CD4-positive, alpha-beta T cell (primary cell): ENCODE results near the gene INPPL1. TPM values are rescaled to one million over a fixed set of nuclear protein-coding genes. Genes with fewer than 3 reads are reported as not detected.

Experiments
- ATAC-seq: fragments of 200-7000 bp; cut with Tn5 transposase; one replicate; pipeline ENCODE4 v1.10.0; 2022; ENCODE audit warnings: mild to moderate bottlenecking; ENCODE audit not compliant: poor library complexity
- CTCF ChIA-PET: fragments of 350-600 bp; sonication (Branson Sonifier 250); formaldehyde crosslinking; loops from one replicate; lab custom pipeline; 2021; ENCODE audit warnings: antibody characterized with exemption, inconsistent platforms; lab: Charles Lee
- POLR2A ChIA-PET: fragments of 350-600 bp; sonication (Branson Sonifier 250); formaldehyde crosslinking; loops from one replicate; lab custom pipeline; 2021; ENCODE audit warnings: antibody characterized with exemption, inconsistent platforms; lab: Charles Lee
- DNase-seq, 14 experiments: peaks; one replicate each; pipeline ENCODE4 v3.0.0-alpha.2; 2013 to 2020; ENCODE audit warnings: mixed read lengths in 2 of 14
- H3K27ac ChIP-seq, 2 donors: one replicate each; pipeline versions ENCODE4 v1.5.1 to v1.7.0; 2013; ENCODE audit warnings: low read length in 2 of 2, low read depth in 1 of 2, mild to moderate bottlenecking in 1 of 2
- H3K27me3 ChIP-seq, 2 experiments: 1 replicate in 1 of 2; 2 replicates in 1 of 2; pipeline versions ENCODE4 v1.6.1 to v1.7.0; 2013; ENCODE audit warnings: low read length in 2 of 2, control low read depth in 1 of 2, mild to moderate bottlenecking in 1 of 2, moderate library complexity in 1 of 2; ENCODE audit not compliant: insufficient read depth in 2 of 2, control insufficient read depth in 1 of 2
- H3K36me3 ChIP-seq: one replicate; pipeline ENCODE4 v1.6.1; 2013; ENCODE audit warnings: low read length, control low read depth; ENCODE audit not compliant: insufficient read depth
- H3K4me1 ChIP-seq: one replicate; pipeline ENCODE4 v1.6.1; 2013; ENCODE audit warnings: low read length, control low read depth; ENCODE audit not compliant: insufficient read depth
- H3K4me3 ChIP-seq: one replicate; pipeline ENCODE4 v1.5.1; 2013; ENCODE audit warnings: mild to moderate bottlenecking, low read length, moderate library complexity
- H3K9me3 ChIP-seq, 2 experiments: 1 replicate in 1 of 2; 2 replicates in 1 of 2; pipeline versions ENCODE4 v1.6.1 to v1.7.0; 2013; ENCODE audit warnings: low read length in 2 of 2, mild to moderate bottlenecking in 2 of 2, control low read depth in 1 of 2, moderate library complexity in 1 of 2; ENCODE audit not compliant: control insufficient read depth in 1 of 2, insufficient read depth in 1 of 2
- H3K27ac Mint-ChIP-seq: one replicate; pipeline ENCODE4 v1.8.0; 2020; ENCODE audit warnings: mixed read lengths
- H3K27me3 Mint-ChIP-seq: one replicate; pipeline ENCODE4 v1.8.0; 2021; ENCODE audit warnings: mixed read lengths
- H3K36me3 Mint-ChIP-seq: one replicate; pipeline ENCODE4 v1.8.0; 2021; ENCODE audit warnings: low read depth, mixed read lengths
- H3K4me1 Mint-ChIP-seq: one replicate; pipeline ENCODE4 v1.8.0; 2021; ENCODE audit warnings: low read depth, mixed read lengths
- H3K4me3 Mint-ChIP-seq: one replicate; pipeline ENCODE4 v1.8.0; 2020; ENCODE audit warnings: mild to moderate bottlenecking, mixed read lengths
- H3K9me3 Mint-ChIP-seq: one replicate; pipeline ENCODE4 v1.8.0; 2020; ENCODE audit warnings: mixed read lengths
- CTCF ChIP-seq: fragments of 200-600 bp; IDR thresholded peaks from one replicate; pipeline ENCODE4 v1.8.0; 2022; ENCODE audit warnings: antibody characterized with exemption, mild to moderate bottlenecking
- intact Hi-C, 2 experiments: fragments of 100-400 bp; cut with DNase I in 1 of 2; cut with micrococcal nuclease in 1 of 2; formaldehyde crosslinking; loops; one replicate each; pipeline versions ENCODE4 v1.15.1 to v1.9.0; 2023 to 2025; cut with DNase I, micrococcal nuclease
- total RNA-seq, 174 experiments: library from RNA in 2 of 174; stranded (reverse) in 2 of 174; gene quantifications; one replicate each; pipeline ENCODE4 v1.2.3 and lab custom pipeline; 2021 to 2026

INPPL1 gene
- total RNA-seq, 2 experiments from 2014 or later = 124 to 128 TPM

DNA sequence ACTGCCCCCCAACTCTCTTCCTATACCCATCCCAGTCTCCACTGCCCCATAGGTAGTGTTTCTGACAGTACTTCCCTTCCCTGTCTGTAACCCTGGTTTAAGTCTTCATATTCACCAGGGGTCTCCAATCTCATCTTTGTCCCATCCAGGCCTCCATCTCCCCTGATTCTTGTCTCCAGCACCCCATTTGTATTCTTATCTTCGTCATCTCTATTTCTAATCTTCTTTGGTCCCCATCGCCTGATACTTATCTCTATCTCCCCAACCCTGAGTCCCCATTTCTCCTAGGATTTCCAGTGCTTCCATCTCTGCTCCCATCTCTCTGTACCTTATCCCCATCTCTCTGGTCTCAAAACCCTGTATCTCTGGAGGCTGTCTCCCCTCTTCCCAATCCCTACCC lies 17.6 kb downstream of the INPPL1 start:
- H3K4me1 Mint-ChIP-seq = peaks cover 35% of the 10 kb centered on the region
- no peak overlapping the region for H3K4me3 ChIP-seq
- no peaks in the 10 kb centered on the region for H3K9me3 Mint-ChIP-seq
- H3K27me3 Mint-ChIP-seq = peaks cover 45% of the 10 kb centered on the region
- H3K36me3 Mint-ChIP-seq = peaks cover 5% of the 10 kb centered on the region
- peaks cover 59 to 76% of the 10 kb centered on the region in 2 experiments for H3K27me3 ChIP-seq
- CTCF ChIA-PET = no interaction called here
- H3K36me3 ChIP-seq = peaks cover 12% of the 10 kb centered on the region
- peaks cover 32% of the 10 kb centered on the region for H3K4me1 ChIP-seq
- no peak overlapping the region for H3K27ac ChIP-seq
- POLR2A ChIA-PET = no interaction called here
- TF ChIP-seq CTCF = no peak
- intact Hi-C loops = no loop called here
- ATAC-seq (no peak), DNase-seq (no peak)
- peak overlapping the region; percentile 31 for H3K4me3 Mint-ChIP-seq
- no peak overlapping the region for H3K27ac Mint-ChIP-seq
- peaks cover 0 to 26% of the 10 kb centered on the region in 2 experiments for H3K9me3 ChIP-seq

DNA sequence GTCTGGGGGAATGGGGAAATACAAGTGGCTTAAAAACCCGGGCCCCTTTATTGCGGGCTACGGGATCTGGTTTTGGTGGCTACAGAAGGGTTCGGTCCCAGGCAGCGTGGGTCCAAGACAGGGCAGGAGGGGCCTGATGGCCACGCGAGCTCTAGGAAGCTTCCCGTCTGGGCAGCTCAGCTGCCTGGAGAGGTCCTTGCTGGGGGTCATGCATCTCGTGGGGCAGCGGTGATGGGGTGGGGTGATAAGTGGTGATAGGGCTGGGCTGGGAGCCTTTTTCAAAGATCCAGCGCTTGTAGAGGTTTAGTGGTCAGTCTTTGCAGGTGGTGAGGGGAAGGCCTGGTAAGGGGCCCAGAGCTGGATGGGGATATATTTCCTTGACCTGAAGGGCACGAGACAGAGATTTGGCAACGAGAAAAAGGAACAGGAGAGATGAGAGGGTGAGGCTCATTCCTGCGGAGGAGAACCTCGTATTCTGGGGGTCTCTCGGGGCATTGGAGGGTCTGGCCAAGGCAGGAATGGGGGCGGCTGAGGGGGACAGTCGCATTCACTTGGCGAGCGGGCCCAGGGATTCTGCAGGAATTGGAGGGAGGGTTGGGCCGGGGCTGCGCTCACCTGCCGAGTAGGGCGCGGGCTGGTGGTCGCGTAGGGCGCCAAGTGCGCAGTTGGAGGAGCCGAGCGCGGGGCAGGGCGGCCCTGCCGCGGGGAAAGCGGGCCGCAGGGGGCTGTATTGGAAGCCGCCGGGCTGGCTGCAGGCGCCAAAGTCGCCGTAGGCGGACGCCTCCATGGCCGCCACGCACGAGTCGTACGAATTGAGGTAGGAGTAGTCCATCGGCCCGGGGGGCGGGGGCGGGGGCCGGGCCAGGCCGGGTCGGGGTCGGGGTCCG lies 18.8 kb downstream of the INPPL1 start:
- Mint-ChIP-seq H3K27me3 (peaks cover 50% of the 10 kb centered on the region), H3K9me3 (no peaks in the 10 kb centered on the region), H3K27ac (no peak overlapping the region), H3K36me3 (peaks cover 3% of the 10 kb centered on the region), H3K4me1 (peaks cover 35% of the 10 kb centered on the region), H3K4me3 (no peak overlapping the region)
- peaks cover 0 to 26% of the 10 kb centered on the region in 2 experiments for H3K9me3 ChIP-seq
- H3K27ac ChIP-seq = no peak overlapping the region
- intact Hi-C loops = no loop called here
- DNase-seq = no peak
- POLR2A ChIA-PET = no interaction called here
- peaks cover 61 to 87% of the 10 kb centered on the region in 2 experiments for H3K27me3 ChIP-seq
- CTCF ChIA-PET = no interaction called here
- H3K36me3 ChIP-seq = peaks cover 2% of the 10 kb centered on the region
- no peak overlapping the region for H3K4me3 ChIP-seq
- no peak for ATAC-seq
- no peak for TF ChIP-seq CTCF
- H3K4me1 ChIP-seq = peaks cover 32% of the 10 kb centered on the region

DNA sequence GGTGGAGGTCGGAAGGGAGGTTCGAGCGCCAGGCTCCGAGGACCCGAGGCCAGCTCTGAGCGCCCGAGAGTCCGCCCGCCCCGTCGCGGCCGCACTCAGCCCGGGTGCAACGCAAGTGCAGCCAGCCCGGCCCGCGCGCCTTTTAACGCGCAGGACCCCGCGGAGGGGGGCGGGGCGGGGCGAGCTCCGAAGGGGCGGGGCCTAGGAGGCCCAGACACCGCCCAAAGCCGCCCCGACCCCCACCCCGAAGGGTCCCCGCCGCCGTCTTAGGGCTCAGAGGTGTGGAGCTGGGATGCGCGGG lies 19.4 kb downstream of the INPPL1 start, which contains the start of gene PHOX2A:
TSS of gene PHOX2A (minus strand) at position 117 of the 301 bp plus-strand sequence. CDS start 172 bp downstream, outside the sequence.
- DNase-seq = no peak
- H3K4me1 ChIP-seq = peaks cover 32% of the 10 kb centered on the region
- Mint-ChIP-seq H3K4me1 (peaks cover 32% of the 10 kb centered on the region), H3K9me3 (no peaks in the 10 kb centered on the region), H3K27ac (no peak within 1 kb of the TSS), H3K4me3 (no peak within 1 kb of the TSS), H3K36me3 (no peaks in the 10 kb centered on the region), H3K27me3 (peaks cover 48% of the 10 kb centered on the region)
- no peak for TF ChIP-seq CTCF
- ATAC-seq = no peak
- H3K36me3 ChIP-seq = no peaks in the 10 kb centered on the region
- peaks cover 61 to 89% of the 10 kb centered on the region in 2 experiments for H3K27me3 ChIP-seq
- ChIA-PET CTCF (no interaction called here), POLR2A (no interaction called here)
- intact Hi-C loops = no loop called here
- H3K9me3 ChIP-seq = peaks cover 0 to 26% of the 10 kb centered on the region in 2 experiments
- H3K4me3 ChIP-seq = no peak within 1 kb of the TSS
- H3K27ac ChIP-seq = no peak within 1 kb of the TSS
